HG02763 (cell line): ENCODE results near the gene DIS3.
A peak's percentile ranks its signal among the peaks of the same experiment; 100 is the strongest.
"Not testable (repeated sequence)": the region's sequence is repeated elsewhere in the genome, so short reads cannot be mapped to it uniquely, and the experiment has no call there.

Source experiments
- ATAC-seq: cut with Tn5 transposase; IDR thresholded peaks from one replicate; pipeline ENCODE4 v1.9.1; 2021; ENCODE audit warnings: mild to moderate bottlenecking, moderate library complexity; ENCODE audit not compliant: unreplicated experiment

The DIS3 gene

GRCh38 chr13:72745260-72745659 is 36.4 kb downstream of the DIS3 start:
- ATAC-seq: no peak

GRCh38 chr13:72740015-72740414 is 41.7 kb downstream of the DIS3 start:
- ATAC-seq: no peak

GRCh38 chr13:72737033-72737432 is 44.7 kb downstream of the DIS3 start:
- no peak for ATAC-seq

- no peak for ATAC-seq
Observed at GRCh38 chr13:72728290-72728605, 53.5 kb downstream of the DIS3 start.

- ATAC-seq: peak; percentile 95
Observed at GRCh38 chr13:72727417-72728289, 54.0 kb downstream of the DIS3 start, which contains the start of the genes BORA and MZT1. Gene BORA (plus strand): TSS chr13:72727923. CDS start chr13:72728941, 1,018 bp downstream. Gene MZT1 (minus strand): TSS chr13:72727629. CDS start chr13:72727602, 27 bp downstream.

DNA sequence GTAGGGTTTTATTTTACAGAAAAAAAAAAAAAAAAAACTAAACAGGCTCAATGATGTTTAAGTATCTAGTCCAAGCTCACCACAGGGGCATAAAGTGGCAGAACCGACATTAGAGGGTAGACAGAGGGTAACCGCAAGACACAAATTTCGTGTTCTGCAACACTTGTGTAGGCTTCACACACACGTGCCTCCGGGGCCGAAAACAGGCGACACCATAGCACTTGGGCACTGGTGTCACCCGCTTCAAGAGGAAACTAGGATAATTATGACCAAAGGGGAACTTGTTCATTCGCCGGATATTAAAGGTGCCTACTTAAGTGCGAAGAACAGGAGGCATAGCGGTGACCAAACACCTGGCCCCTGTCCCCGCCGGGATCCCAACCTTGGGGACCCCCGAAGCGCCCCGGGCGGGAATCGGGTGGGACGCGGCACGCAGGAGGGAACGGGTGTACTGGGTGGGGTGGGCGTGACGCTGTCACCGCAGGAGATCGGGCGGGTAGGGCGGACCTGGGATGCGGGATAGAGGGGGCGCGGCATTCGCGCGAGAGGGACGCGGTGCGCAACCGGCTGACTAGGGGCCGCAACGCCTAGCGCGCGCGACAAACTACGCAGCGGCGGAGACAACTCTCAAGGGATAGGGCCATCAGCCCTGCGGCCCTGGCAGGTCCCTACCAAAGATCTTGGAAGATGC is 54.8 kb downstream of the DIS3 start:
- peak; percentile 23 for ATAC-seq

DNA sequence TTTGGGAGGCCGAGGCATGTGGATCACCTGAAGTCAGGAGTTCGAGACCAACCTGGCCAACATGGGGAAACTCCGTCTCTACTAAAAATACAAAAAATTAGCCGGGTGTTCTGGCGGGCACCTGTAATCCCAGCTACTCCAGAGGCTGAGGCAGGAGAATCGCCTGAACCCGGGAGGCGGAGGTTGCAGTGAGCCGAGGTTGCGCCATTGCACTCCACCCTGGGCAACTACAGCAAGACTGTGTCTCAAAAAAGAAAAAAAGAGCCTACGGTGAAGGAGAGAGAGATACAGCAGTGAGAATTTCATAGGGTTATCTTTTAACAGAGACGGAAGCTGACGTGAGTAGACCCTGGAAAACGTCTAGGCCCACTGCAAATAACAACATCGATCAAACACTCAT is 55.5 kb downstream of the DIS3 start:
- not testable (repeated sequence) for ATAC-seq

DNA sequence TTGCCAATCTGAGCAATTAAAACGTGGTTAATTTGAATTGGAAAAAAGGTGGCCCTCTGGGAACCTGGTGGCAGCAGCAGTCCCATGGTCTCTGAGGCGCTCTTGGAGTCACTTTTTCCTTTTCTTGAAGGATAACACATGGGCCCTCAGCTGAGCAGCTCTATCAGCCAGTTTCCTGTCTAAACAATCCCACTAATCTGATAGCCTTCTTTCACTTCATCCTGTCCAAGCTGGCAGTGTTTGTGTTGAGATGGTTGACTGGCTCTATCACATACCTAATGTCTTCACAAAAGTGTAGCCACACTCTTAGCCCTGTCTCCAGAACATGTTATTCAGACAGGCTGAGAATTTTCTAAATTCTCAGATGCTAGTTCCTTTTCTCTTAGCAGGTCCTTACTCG is 64.9 kb downstream of the DIS3 start:
- ATAC-seq: no peak
